NK-92 (cell line): ENCODE results near the gene CYP2E1.
"Not testable (repeated sequence)": the region's sequence is repeated elsewhere in the genome, so short reads cannot be mapped to it uniquely, and the experiment has no call there.

Source experiments
- DNase-seq: peaks from one replicate; lab custom pipeline; 2025; ENCODE audit not compliant: unreplicated experiment; lab: John Stamatoyannopoulos, UW

CYP2E1 gene

DNA sequence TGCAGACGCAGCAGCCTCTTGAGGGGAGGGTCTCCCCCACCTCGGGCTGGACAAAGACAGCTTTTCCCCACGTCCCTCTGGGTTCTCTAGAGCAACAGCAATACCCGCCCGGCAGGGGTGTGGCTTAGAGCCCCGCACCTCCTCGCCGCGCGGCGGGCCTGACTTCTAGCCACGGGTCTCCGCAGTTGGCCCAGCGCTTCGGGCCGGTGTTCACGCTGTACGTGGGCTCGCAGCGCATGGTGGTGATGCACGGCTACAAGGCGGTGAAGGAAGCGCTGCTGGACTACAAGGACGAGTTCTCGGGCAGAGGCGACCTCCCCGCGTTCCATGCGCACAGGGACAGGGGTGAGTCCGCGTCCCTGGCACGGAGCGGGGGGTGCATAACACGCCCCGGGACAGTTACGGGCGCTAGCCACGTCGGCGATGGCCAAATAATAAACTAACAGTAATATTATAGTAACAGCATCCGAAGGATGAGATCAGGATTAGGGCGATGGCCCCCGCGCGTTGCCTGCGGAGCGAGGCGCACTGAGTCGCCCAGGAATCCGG lies 1.2 kb downstream of the CYP2E1 start:
- no peak for DNase-seq

DNA sequence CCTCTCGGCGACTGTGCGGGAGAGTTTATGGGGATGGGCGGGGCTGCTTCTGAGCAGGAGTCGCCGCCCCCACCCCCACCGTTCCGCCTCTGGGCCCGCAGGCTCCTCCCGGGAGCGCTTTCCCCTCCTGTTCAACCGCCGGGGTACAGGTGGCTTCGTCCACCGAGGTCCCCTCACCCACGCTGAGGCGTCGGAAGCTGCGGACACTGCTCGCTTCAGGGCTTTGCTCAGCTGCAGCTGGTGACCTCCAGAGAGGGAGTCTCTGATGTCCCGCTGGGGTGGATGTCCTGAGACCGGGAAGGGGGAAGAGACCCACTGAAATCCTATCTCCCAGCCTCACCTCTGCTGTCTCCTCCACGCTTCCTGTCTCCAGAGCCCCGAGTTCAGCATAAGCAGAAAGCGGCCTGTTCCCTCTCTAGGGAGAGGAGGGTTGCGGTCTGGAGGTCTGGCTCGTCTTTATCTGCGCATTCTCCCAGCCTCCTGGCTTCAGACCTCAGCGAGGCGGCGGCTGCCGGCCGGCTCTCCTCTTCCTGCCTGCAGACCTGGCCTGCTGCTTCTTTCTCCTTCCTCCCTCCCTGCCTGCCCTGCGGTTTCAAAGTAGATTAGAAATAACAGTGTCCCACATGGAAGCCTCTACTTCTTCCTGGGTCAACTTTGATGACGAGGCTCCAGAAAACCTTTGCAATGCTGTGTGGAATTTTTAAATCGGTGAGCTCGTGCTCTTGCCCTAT lies 1.8 kb downstream of the CYP2E1 start:
- DNase-seq, result no peak

DNA sequence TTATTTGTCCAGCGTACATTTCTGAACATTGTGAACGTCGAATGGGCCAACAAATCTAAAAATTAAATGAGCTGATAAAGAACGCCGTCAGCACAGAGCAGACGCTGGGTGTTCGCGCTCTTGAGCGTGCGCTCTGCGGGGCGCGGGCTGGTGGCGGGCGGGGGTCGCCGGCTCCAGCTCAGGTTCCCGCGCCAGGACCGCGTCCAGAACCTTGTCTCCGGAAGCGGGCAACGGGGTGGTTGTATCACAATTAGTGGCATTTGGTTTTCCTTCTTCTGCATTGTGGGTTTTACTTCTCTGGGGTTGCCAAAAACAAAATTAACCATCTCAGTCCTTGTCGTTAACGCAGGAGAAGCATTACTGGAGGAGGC lies 2.4 kb downstream of the CYP2E1 start:
- no peak for DNase-seq

DNA sequence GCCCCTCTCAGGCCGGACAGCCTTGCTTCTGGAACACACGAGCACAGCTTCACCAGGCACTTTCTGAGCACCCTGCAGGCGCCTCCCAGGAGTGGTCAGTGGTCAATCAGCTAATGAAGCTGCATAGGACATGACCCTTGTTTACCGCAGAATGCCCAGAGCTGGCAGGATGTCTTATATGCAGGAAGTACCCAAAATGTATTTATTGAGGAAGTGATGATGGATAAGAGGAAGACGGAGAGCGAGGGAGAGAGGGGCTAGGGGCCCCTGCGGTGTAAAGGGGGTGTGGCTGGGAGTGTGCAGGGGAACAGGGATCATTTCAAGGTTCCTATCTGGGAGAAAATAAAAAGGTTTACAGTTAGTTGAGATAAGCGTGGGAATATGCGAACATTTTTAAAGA lies 3.3 kb downstream of the CYP2E1 start:
- no peak for DNase-seq

DNA sequence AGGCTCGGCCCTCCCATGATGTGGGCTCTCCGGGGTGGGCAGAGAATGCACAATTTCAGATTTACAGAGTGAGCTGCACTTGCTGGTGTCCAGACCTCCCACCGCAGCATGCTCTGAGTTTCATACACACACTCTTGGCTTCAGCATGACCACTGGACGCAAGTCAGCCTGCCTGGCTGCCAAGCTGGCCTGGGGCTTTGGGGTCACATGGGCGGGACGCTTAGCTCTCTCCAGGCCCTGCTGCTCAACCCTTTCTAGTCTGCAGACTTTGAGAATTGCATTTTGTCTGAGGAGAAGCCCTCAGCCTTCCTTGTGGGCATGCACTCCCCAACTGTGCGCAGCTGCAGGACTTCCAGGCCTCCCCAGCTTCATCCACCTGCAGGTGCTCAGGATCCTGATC lies 5.7 kb downstream of the CYP2E1 start:
- DNase-seq, result no peak

DNA sequence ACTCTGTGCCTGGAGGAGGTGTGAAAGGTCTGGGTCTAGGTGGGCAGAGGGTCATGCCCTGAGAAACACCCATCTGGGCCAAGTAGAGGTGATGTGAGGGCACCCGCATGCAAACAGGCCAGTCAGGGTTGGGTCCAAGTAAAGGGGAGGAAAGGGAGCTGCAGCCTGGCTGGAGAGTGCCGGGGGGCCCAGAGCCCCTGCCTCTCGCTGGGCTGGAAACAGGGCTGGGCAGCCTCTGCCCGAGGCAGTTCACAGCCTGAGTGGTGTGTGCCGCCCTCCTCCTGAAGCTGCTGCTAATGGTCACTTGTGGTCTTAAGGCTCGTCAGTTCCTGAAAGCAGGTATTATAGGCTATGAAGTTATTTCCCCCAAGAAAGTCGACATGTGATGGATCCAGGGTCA lies 7.3 kb downstream of the CYP2E1 start:
- DNase-seq, result no peak

DNA sequence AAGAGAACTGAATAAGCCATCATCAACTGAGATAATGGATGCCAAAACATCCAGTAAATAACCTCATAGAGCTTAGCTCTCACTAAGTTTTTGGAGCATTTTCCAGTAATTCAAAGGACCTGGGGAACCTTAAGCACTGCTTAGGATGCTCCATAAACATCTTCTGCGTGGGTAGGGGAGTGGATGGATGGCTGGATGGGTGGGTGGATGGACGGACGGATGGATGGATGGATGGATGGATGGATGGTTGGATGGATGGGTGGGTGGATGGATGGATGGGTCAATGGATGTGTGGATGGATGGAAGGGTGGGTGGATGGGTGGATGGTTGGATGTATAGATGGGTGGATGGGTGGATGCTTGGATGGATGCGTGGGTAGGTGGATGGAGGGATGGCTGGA lies 9.0 kb downstream of the CYP2E1 start:
- DNase-seq, result no peak

DNA sequence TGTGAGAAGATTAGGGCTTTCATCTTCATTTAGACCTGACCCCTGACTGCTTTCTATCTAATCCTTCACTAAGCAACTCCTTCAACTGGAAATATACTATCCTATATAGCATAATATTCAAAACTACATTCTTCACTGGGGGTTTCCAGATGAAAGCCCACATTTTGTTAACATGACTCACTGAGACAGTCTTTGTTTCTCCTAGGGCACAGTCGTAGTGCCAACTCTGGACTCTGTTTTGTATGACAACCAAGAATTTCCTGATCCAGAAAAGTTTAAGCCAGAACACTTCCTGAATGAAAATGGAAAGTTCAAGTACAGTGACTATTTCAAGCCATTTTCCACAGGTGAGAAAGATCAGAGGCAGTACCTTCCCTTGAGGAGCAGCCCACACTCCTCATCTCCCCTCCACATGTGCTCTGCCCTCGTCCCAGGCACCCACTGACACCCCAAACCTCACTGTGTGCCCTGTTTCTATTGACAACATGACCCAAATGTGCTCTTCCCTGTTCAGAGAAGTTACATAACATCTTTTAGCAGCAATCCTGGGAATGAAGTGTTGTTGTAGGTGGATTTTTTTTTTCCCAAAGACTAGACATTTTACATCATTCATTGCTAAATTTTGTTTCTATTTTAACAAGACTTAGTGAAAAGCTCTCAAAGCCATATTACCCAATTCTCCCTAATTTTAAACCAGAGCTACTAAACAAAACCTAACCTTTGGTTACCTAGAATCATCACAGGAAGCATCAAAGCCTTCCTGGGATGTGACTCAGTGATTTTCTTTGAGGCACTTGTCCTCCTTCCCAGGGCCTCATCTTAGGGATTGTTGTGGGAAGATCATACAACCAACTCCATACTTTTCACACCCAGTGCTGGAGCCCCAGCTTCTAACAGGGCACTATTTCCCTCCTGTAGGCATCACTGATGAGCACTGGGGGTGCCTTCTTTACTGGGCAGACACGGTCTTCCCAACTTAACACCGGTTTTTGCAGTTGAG lies 10.7 kb downstream of the CYP2E1 start:
- DNase-seq, result no peak

DNA sequence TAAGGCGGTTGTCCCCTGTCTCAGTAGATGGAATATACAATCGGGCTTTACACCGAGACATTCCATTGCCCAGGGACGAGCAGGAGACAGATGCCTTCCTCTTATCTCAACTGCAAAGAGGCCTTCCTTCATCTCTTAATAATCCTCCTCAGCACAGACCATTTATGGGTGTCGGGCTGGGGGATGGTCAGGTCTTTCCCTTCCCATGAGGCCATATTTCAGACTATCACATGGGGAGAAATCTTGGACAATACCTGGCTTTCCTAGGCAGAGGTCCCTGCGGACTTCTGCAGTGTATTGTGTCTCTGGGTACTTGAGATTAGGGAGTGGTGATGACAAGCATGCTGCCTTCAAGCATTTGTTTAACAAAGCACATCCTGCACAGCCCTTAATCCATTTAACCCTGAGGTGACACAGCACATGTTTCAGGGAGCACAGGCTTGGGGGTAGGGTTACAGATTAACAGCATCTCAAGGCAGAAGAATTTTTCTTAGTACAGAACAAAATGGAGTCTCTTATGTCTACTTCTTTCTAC lies 14.3 kb downstream of the CYP2E1 start:
- not testable (repeated sequence) for DNase-seq

DNA sequence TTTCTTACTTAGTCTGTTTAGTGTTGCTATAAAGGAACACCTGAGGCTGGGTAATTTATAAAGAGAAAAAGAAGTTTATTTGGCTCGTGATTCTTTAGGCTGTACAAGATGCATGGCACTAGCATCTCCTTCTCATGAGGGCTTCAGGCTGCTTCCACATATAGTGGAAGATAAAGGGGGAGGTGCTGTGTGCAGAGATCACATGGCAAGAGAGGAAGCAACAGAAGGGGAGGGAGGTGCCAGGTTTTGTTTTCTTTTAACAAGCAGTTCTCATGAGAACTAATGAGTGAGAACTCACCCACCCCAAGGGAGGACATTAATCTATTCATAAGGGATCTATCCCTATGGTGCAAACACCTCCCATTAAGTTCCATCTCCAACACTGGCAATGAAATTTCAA lies 17.3 kb downstream of the CYP2E1 start:
- no peak for DNase-seq

DNA sequence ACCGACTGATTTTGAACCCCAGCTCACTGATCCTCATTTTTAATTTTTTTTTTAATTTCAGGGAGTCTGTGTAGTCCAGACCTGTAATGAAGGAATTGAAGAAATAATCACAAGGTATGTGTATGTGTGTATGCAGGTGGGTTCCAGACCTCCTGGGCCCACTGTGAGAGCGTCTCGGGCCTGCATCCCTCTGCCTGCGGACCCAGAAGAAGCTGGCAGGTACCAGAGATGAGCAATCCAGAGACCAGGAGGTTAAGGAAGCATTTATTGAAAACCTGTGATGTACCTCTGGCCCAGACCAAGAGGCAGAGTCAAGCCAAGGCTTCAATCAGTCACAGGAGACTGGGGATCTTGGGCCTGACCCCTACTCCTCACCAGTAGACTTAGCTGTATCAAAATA lies 27.4 kb downstream of the CYP2E1 start:
- DNase-seq, result no peak

DNA sequence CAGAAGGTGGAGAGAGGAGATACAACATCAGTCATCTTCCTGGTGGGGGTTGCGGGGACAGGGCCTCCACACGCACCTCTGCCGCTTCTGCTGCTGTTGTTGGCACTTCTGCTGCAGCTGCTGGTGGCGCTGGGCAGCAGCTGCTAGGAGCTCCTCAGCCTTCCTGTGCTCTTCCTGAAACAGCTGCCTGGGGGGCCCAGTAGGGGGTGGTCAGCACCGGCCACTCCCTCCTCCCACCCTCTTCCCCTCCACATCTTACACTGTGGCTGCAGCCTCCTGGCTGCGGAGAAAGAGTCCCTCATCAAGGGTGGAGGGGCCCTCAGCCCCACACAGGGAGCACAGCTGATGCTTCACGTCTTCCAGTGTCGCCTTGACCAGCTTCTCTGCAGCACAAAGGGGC lies 28.4 kb downstream of the CYP2E1 start:
- DNase-seq, result no peak

DNA sequence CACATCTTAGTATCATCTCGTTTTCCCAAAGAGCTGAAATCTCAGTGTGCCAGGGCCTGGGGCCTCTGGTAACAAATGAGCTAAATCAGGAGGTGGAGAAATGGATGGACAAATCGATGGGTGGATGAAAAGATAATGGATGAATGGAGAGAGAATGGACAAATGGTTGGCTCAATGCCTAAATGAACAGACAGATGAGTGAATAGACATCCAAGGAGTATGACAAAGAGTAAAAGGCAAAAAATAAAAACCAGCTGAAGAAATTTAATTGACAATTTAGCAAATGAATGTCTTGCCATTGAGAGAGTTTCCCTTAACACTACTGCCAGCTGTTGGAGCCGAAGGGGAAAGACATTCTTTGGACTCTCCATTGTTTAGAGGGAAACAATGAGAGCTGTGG lies 30.2 kb downstream of the CYP2E1 start:
- no peak for DNase-seq

DNA sequence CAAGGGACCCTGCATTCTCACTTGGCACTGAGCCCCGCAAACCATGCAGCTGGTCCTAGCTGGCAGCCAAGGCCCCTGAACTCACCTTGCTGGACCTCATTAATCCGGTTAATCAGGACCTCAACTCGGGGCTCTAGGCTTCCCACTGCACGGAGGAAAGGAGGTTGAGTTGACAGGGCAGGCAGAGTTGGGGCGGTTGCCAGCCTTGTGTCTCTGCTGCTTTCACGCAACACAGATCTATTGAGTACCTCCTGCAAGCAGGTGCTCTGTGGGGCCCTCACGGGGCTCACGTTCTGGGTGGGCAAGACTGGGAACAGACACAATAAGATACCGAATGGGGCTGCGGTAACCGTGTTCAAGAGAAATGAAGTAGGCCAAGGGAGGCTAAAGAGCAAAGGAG lies 32.1 kb downstream of the CYP2E1 start:
- DNase-seq, result no peak

DNA sequence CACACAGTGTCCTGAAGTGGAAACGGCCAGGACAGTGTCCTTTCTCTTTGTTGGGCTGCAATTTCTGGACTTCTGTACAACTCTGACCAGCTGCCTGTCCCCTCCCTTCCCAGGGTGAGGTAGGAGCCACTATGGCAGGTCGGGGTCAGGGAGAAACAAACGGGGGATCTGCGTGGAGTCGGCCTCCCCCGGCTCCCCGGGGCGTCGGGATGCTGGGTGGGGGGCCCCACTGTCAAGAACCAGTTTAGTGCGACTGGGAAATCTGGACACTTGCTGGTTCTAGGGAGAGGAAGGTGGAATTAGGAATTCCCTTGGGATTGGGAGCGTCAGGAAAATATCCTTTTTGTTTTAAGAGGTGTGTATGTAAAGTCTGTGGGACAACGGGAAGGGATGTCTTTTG lies 37.7 kb downstream of the CYP2E1 start:
- no peak for DNase-seq

DNA sequence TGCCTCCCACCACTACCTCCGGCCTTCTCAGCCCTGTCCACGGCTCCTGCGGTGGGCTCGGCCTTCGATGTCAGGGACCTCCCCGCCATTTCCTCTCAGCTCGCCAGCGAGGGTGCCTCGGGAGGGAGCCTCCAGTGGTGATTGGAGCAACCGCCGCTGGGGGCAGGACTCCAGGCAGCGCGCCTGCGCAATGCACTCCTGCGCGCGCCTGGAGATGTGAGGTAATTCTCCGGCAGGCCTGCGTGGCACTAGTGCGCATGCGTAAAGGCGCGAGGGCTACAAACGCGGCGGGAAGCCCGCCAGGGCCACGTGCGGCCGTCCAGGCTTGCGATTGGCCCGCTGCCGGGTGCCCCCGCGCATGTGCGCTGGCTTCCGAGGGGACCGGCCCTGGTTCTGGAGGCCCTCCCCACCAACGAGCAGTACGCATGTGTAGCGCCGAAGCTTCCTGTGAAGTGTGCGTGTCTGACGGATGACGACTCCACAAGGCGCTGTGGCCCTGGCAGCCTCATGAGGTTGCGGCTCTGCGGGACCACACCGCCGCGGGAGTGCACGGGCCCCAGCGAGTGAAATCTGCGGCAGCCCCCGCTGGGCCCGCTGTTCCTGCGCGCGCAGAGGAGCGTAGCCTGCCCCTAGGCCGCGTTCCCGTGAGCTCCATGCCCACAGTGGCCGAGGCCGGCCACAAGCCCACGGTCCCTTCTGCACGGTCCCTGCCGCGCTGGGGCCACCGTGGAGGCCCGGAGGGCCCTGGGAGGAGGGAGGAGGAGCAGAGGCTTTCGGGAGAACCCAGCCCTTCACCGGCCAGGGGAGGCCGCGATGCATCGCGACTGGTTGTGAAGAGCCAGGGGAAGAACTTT lies 38.5 kb downstream of the CYP2E1 start, which contains the start of gene SYCE1:
TSS of gene SYCE1 (minus strand) at position 143 of the 854 bp plus-strand sequence. CDS start at position 89, 54 bp downstream.
- no peak for DNase-seq

DNA sequence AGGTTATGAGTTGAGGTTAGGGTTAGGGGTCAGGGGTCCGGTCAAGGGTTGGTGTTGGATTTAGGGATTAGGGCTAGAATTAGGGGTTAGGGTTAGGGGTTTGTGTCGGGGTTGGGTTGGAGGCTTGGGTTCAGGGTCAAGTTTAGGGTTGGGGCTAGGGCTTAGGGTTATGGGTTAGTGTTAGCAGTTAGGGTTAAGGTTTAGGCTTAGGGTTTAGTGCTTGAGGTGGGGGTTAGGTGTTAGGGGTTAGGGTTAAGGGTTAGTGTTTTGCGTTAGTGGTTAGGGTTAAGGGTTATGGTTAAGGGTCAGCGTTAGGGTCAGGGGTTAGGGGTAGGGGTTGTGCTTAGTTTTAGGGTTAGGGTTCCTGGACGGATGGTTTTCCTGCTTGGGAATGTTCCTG lies 40.0 kb downstream of the CYP2E1 start:
- no peak for DNase-seq

DNA sequence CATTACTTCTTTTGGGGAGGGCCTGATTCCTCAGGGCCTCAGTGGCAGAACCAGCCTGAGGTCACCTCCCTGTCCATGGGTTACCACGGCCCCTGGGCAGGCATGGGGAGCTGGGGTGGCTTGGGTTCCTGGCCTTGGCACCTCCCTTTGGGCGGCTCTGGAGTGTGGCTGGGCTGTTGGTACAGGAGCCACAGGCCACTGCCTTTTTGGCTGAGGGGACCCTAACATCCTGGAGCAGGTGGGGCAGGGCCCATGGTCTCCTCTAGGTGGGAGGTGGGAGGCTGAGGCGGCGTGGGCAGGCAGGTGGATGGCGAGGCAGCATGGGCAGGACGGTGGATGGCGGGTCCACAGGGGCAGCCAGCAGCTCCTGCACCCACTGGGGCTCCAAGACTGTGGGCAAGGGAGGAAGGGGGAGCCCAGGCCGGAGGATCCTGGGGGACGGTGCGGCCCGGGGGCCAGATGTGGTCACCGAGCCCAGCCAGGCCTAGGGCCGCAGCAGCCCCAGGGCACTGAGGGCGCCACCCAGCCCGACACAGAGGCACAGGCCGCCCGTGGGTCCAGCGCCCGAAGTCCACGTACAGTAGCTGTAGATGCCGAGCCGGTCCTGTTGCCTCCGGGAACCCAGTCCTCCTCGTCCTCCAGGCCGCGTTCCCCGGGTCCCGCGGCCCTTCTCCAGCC lies 40.6 kb downstream of the CYP2E1 start:
- DNase-seq, result no peak

DNA sequence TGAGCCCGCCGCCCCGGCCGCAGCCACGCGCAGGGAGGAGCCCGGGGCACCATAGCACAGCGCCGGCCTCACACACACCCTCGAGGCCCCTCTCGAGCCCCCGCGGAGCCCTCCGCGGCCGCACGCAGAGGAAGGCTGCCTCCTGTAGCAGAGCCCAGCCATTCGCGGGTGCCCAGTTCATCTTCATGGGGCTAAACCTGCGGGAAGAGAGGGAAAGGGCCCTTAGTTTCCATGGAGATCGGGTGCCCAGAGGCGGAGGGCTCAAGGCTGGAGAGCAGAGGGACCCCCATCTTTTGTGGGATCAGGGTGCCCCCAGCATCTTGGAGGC lies 41.1 kb downstream of the CYP2E1 start:
- no peak for DNase-seq

DNA sequence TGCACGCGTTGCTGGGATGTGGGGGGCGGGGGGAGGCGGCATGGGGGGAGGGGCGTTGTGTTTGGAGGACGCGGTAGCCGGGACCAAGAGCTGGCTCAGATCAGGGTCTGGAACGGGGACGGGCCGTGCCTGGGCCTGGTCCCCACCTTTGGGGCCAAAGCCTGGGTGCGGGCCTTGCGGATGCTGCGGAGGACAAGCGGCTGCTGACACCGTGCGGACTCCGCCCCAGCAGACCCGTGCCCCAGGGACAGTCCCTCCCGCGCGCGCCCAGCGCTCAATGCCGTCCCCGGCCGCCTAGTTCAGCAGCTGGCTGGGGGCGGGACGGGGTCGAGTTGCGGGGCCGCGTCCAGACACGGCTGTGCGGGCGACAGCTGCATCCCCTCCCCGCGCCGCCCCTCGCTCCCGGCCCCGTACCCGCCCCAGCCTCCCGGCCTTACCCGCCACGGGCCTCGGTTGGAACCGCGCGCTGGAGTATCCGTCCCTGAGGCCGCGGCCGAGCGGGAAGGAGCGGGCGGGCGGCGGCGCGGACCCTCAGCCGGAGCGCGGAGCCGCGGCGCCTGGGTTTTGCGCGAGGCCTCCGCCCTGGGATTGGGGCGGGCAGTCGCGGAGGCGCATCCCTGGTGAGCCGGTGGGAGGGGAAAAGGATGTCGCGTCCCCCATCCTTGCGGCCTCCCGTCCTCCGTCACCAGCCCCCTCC lies 41.8 kb downstream of the CYP2E1 start:
- DNase-seq, result not testable (repeated sequence)
